NB4 (cell line): ENCODE results near the gene PCSK4.

Source experiments
- CTCF ChIP-seq: IDR thresholded peaks from one replicate; pipeline ENCODE4 v1.5.1; 2012; ENCODE audit warnings: low read depth, low read length
- POLR2A ChIP-seq: IDR thresholded peaks from 2 replicates; pipeline ENCODE4 v1.6.1; 2011; ENCODE audit warnings: mild to moderate bottlenecking; ENCODE audit not compliant: insufficient read length; ENCODE audit errors: extremely low read depth
- TF ChIP-seq, protein P1 (sequence below): IDR thresholded peaks from 2 replicates; pipeline ENCODE4 v1.6.1; 2011; ENCODE audit warnings: low read depth, low read length

DNA sequence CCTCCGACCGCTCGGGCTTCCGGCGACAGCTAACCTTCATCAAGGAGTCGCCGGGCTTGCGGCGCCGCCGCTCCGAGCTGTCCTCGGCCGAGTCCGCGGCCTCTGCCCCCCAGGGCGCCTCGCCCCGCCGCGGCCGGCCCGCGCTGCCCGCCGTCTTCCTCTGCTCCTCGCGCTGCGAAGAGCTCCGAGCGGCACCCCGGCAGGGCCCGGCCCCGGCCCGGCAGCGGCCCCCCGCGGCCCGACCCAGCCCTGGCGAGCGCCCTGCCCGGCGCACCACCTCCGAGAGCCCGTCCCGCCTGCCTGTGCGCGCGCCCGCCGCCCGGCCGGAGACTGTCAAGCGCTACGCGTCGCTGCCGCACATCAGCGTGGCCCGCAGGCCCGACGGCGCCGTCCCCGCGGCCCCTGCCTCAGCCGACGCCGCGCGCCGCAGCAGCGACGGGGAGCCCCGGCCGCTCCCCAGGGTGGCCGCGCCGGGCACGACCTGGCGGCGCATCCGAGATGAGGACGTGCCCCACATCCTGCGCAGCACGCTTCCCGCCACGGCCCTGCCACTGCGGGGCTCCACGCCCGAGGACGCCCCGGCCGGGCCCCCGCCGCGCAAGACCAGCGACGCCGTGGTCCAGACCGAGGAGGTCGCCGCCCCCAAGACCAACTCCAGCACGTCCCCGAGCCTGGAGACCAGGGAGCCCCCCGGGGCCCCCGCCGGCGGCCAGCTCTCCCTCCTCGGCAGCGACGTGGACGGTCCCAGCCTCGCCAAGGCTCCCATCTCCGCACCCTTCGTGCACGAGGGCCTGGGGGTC is 20.7 kb downstream of the PCSK4 start:
- TF ChIP-seq CTCF (no peak), POLR2A (no peak)
- TF ChIP-seq, protein P1, sequence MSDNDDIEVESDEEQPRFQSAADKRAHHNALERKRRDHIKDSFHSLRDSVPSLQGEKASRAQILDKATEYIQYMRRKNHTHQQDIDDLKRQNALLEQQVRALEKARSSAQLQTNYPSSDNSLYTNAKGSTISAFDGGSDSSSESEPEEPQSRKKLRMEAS, result no peak
